ENCODE measurements around the gene DSEL. TPM values are rescaled to one million over a fixed set of nuclear protein-coding genes. Genes with fewer than 3 reads are reported as not detected.

Gene DSEL
- total RNA-seq, 1 experiment from 2014 or later = 0.05 TPM

DNA sequence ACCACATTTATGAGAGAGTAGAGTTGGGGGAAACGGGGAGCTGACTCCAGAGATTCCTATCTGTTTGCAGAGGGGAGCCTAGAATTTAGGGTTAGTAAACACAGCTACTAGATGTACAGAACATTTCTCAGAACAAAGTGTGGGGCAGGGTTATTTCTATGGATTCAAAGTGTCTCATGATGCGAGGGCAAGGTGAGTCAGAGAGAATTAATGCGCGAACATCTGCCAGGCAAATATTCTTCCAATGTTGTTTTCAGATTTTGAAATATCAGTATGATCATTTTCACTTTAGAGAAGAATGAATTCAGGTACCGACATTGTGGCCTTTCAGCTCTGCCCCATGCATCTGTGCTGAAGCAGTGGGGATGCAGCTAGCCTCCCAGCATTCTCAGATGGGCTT lies 2.0 kb upstream of the DSEL start:
- intact Hi-C loops (cut with micrococcal nuclease) = no loop called here
- Histone ChIP-seq H3K9me2 (ENCODE audit: insufficient read depth) (no peaks in the 10 kb centered on the region), H2AFZ (ENCODE audit: low read depth, low read length, poor library complexity, severe bottlenecking) (no peak overlapping the region), H3K4me1 (ENCODE audit: control insufficient read depth in 1 of 2, insufficient read depth in 2 of 2, low read length in 2 of 2) (no peaks in the 10 kb centered on the region), H3K36me3 (ENCODE audit: control insufficient read depth in 1 of 2, insufficient read depth in 2 of 2, low read length in 2 of 2) (no peaks in the 10 kb centered on the region), H3K27ac (ENCODE audit: low read depth, low read length) (no peak overlapping the region), H3K4me3 (replicated peaks in 1 of 2; ENCODE audit: low read depth in 1 of 2, low read length in 2 of 2) (no peak overlapping the region), H3K79me2 (ENCODE audit: insufficient read depth, low read length) (no peaks in the 10 kb centered on the region), H3K9me3 (ENCODE audit: control insufficient read depth in 1 of 2, insufficient read depth in 1 of 2, low read depth in 1 of 2, low read length in 2 of 2) (peaks cover 11 to 40% of the 10 kb centered on the region in 2 experiments; a peak in 3 of 4 replicates), H3K27me3 (ENCODE audit: insufficient read depth, low read length) (no peaks in the 10 kb centered on the region), H4K20me1 (ENCODE audit: insufficient read depth) (no peaks in the 10 kb centered on the region), H3K4me2 (ENCODE audit: low read length) (no peak overlapping the region), H3K9ac (ENCODE audit: low read length) (no peak overlapping the region)
- CTCF ChIA-PET = no interaction called here
- TF ChIP-seq ZNF274 (IDR thresholded peaks at IDR 0.05; ENCODE audit: low read depth, low read length) (no peak), YY1 (IDR thresholded peaks at IDR 0.05; ENCODE audit: extremely low read depth, insufficient replicate concordance, low read depth, low read length) (no peak)
- TF ChIP-seq, protein P1, sequence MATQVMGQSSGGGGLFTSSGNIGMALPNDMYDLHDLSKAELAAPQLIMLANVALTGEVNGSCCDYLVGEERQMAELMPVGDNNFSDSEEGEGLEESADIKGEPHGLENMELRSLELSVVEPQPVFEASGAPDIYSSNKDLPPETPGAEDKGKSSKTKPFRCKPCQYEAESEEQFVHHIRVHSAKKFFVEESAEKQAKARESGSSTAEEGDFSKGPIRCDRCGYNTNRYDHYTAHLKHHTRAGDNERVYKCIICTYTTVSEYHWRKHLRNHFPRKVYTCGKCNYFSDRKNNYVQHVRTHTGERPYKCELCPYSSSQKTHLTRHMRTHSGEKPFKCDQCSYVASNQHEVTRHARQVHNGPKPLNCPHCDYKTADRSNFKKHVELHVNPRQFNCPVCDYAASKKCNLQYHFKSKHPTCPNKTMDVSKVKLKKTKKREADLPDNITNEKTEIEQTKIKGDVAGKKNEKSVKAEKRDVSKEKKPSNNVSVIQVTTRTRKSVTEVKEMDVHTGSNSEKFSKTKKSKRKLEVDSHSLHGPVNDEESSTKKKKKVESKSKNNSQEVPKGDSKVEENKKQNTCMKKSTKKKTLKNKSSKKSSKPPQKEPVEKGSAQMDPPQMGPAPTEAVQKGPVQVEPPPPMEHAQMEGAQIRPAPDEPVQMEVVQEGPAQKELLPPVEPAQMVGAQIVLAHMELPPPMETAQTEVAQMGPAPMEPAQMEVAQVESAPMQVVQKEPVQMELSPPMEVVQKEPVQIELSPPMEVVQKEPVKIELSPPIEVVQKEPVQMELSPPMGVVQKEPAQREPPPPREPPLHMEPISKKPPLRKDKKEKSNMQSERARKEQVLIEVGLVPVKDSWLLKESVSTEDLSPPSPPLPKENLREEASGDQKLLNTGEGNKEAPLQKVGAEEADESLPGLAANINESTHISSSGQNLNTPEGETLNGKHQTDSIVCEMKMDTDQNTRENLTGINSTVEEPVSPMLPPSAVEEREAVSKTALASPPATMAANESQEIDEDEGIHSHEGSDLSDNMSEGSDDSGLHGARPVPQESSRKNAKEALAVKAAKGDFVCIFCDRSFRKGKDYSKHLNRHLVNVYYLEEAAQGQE (IDR thresholded peaks at IDR 0.05; ENCODE audit: low read depth) = no peak
- TF ChIP-seq, protein P2, sequence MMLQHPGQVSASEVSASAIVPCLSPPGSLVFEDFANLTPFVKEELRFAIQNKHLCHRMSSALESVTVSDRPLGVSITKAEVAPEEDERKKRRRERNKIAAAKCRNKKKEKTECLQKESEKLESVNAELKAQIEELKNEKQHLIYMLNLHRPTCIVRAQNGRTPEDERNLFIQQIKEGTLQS (IDR thresholded peaks at IDR 0.05) = no peak
- RAD21 ChIA-PET (ENCODE audit: low non-redundant PET in 1 of 2, low total read pairs in 2 of 2, uncharacterized antibody in 2 of 2, unreplicated experiment in 2 of 2) = no interaction called here
- ATAC-seq (no peak), DNase-seq (ENCODE audit: low read depth, low spot score) (no peak)
- POLR2A ChIA-PET = no interaction called here
- BruUV-seq (replicated peaks) = no TSS peak

DNA sequence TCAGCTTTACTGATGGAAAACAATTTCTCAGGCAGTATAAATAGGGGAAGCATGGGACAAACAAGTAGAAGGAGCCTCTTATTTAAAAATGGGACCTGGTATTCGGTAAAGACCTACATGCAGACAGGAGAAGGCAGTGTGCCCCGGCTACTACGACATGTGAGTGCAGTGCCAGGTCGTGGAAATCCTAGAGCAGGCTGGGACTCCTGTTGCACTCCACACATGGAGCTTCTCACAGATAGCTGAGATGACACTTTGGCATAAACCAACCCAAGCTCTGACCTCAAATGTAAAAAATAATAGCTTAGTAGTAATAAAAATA lies 885 bp upstream of the DSEL start:
- no TSS peak for BruUV-seq (replicated peaks)
- Histone ChIP-seq H4K20me1 (ENCODE audit: insufficient read depth) (no peaks in the 10 kb centered on the region), H3K27ac (ENCODE audit: low read depth, low read length) (no peak overlapping the region), H3K27me3 (ENCODE audit: insufficient read depth, low read length) (no peaks in the 10 kb centered on the region), H3K9me2 (ENCODE audit: insufficient read depth) (no peaks in the 10 kb centered on the region), H2AFZ (ENCODE audit: low read depth, low read length, poor library complexity, severe bottlenecking) (no peak overlapping the region), H3K4me3 (replicated peaks in 1 of 2; ENCODE audit: low read depth in 1 of 2, low read length in 2 of 2) (no peak overlapping the region), H3K9me3 (ENCODE audit: control insufficient read depth in 1 of 2, insufficient read depth in 1 of 2, low read depth in 1 of 2, low read length in 2 of 2) (peaks cover 7 to 38% of the 10 kb centered on the region in 2 experiments; a peak in 2 of 4 replicates), H3K79me2 (ENCODE audit: insufficient read depth, low read length) (no peaks in the 10 kb centered on the region), H3K9ac (ENCODE audit: low read length) (no peak overlapping the region), H3K4me1 (ENCODE audit: control insufficient read depth in 1 of 2, insufficient read depth in 2 of 2, low read length in 2 of 2) (no peaks in the 10 kb centered on the region), H3K36me3 (ENCODE audit: control insufficient read depth in 1 of 2, insufficient read depth in 2 of 2, low read length in 2 of 2) (no peaks in the 10 kb centered on the region), H3K4me2 (ENCODE audit: low read length) (no peak overlapping the region)
- intact Hi-C loops (cut with micrococcal nuclease) = no loop called here
- TF ChIP-seq CEBPB (IDR thresholded peaks at IDR 0.05; ENCODE audit: low read depth) (no peak), EZH2phosphoT487 (IDR thresholded peaks at IDR 0.05; ENCODE audit: borderline replicate concordance) (no peak), JUND (IDR thresholded peaks at IDR 0.05) (no peak), EGR1 (IDR thresholded peaks at IDR 0.05; ENCODE audit: low read depth) (no peak), POLR2A (IDR thresholded peaks at IDR 0.05; ENCODE audit: borderline replicate concordance, extremely low read depth, insufficient read depth, insufficient read length) (no peak), ZFX (IDR thresholded peaks at IDR 0.05) (no peak), EZH2 (IDR thresholded peaks at IDR 0.05) (no peak), SIN3A (IDR thresholded peaks at IDR 0.05; ENCODE audit: low read depth) (no peak)
- TF ChIP-seq, protein P3, sequence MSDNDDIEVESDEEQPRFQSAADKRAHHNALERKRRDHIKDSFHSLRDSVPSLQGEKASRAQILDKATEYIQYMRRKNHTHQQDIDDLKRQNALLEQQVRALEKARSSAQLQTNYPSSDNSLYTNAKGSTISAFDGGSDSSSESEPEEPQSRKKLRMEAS (IDR thresholded peaks at IDR 0.05) = no peak
- TF ChIP-seq, protein P4, sequence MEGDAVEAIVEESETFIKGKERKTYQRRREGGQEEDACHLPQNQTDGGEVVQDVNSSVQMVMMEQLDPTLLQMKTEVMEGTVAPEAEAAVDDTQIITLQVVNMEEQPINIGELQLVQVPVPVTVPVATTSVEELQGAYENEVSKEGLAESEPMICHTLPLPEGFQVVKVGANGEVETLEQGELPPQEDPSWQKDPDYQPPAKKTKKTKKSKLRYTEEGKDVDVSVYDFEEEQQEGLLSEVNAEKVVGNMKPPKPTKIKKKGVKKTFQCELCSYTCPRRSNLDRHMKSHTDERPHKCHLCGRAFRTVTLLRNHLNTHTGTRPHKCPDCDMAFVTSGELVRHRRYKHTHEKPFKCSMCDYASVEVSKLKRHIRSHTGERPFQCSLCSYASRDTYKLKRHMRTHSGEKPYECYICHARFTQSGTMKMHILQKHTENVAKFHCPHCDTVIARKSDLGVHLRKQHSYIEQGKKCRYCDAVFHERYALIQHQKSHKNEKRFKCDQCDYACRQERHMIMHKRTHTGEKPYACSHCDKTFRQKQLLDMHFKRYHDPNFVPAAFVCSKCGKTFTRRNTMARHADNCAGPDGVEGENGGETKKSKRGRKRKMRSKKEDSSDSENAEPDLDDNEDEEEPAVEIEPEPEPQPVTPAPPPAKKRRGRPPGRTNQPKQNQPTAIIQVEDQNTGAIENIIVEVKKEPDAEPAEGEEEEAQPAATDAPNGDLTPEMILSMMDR (IDR thresholded peaks at IDR 0.05 in 2 of 3, conservative IDR thresholded peaks at IDR 0.05 in 1 of 3; ENCODE audit: borderline replicate concordance in 1 of 3, insufficient read depth in 1 of 3, low read depth in 2 of 3, low read length in 2 of 3) = no peak
- ChIA-PET POLR2A (no interaction called here), CTCF (no interaction called here), RAD21 (ENCODE audit: low non-redundant PET in 1 of 2, low total read pairs in 2 of 2, uncharacterized antibody in 2 of 2, unreplicated experiment in 2 of 2) (no interaction called here)
- no peak for DNase-seq (ENCODE audit: low read depth, low spot score)
- ATAC-seq = no peak
